Ishikawa (cell line): ENCODE measurements around the gene RIPK3.

Source experiments
- EP300 ChIP-seq: IDR thresholded peaks from 2 replicates; pipeline ENCODE4 v1.6.1; 2012; ENCODE audit warnings: borderline replicate concordance
- FOXM1 ChIP-seq: IDR thresholded peaks from 2 replicates; pipeline ENCODE4 v1.6.1; 2012; ENCODE audit warnings: low read depth, borderline replicate concordance
- RAD21 ChIP-seq: IDR thresholded peaks from 2 replicates; pipeline ENCODE4 v1.6.1; 2012; ENCODE audit warnings: low read depth

DNA sequence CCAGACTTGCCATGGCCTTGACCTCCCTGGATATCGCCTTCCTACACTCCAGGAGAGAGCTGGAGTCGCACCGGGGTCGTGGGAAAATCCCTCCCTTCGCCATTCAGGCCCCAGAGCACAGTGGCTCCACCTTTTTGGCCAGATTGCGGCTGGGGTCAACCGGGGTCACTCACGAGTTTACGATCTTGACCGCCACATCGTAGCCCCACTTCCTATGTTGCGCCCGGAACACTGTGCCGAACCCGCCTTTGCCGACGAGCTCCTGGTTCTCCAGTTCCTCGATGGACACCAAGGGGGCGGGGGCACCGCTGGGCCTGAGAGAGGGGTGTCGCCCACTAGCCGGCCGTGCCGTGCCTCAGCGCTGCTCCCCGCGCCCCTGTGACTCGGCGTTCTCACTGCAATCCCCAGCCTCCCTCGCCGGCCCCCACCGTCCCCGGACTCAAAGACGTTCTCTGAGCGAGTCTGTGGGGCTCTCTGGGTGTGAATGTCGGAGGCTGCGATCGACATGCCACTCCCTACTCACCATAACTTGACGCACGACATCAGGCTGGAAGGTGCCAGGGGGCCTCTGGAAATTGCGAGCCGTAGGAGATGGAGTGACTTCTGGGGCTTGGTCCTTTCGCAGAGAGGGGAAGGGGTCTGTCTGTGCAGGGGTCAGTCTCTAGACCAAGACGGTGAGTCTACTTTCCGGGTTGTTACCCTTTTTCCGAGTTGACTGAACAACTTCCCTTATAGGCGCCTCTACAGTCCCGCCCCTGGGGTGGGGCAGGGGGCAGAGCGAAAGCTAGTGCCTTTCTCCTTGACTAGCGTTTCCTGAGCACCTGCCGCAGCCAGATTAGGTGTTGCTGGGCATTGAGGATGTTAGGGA, at the start of gene RIPK3:
- TF ChIP-seq RAD21 (no peak), FOXM1 (no peak), EP300 (no peak)
